HG03025 (cell line): ENCODE data around the gene SYMPK.
"Not testable (repeated sequence)": the region's sequence is repeated elsewhere in the genome, so short reads cannot be mapped to it uniquely, and the experiment has no call there.

Experiments
- ATAC-seq: cut with Tn5 transposase; IDR thresholded peaks from one replicate; pipeline ENCODE4 v1.9.1; 2021; ENCODE audit warnings: mild to moderate bottlenecking, moderate library complexity; ENCODE audit not compliant: unreplicated experiment, low FRiP score

SYMPK gene

DNA sequence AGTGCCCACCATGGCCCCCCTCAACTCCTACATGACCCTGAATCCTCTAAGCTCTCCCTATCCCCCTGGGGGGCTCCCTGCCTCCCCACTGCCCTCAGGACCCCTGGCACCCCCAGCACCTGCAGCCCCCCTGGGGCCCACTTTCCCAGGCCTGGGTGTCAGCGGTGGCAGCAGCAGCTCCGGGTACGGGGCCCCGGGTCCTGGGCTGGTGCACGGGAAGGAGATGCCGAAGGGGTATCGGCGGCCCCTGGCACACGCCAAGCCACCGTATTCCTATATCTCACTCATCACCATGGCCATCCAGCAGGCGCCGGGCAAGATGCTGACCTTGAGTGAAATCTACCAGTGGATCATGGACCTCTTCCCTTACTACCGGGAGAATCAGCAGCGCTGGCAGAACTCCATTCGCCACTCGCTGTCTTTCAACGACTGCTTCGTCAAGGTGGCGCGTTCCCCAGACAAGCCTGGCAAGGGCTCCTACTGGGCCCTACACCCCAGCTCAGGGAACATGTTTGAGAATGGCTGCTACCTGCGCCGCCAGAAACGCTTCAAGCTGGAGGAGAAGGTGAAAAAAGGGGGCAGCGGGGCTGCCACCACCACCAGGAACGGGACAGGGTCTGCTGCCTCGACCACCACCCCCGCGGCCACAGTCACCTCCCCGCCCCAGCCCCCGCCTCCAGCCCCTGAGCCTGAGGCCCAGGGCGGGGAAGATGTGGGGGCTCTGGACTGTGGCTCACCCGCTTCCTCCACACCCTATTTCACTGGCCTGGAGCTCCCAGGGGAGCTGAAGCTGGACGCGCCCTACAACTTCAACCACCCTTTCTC lies 9.4 kb upstream of the SYMPK start:
- no peak for ATAC-seq

DNA sequence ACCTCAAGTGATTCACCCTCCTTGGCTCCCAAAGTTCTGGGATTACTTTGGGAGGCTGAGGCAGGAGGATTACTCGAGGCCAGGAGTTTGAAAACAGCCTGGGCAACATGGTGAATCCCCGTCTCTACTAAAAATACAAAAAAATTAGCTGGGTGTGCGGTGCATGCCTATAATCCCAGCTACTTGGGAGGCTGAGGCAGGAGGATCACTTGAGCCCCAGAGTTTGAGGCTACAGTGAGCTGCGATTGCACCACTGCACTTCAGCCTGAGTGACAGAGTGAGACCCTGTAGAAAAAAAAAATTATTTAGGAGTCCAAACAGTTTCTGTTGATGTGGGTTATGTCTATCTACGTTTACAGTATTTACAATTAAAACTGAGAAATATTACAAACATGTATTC lies 7.9 kb upstream of the SYMPK start:
- ATAC-seq = no peak

DNA sequence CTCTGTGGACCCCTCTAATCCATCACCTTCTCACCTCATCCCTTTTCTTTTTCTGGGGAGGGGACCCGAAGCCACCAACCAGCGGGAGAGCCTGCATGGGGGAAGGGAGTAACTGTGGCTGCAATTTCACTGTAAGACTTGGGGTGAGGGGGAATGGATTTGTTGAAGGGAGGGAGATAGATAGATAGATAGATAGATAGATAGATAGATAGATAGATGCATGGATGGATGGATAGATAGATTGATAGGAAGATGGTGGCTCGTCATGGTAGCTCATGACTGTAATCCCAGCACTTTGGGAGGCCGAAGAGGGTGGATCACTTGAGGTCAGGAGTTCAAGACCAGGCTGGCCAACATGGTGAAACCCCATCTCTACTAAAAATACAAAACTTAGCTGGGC lies 4.3 kb upstream of the SYMPK start:
- not testable (repeated sequence) for ATAC-seq

DNA sequence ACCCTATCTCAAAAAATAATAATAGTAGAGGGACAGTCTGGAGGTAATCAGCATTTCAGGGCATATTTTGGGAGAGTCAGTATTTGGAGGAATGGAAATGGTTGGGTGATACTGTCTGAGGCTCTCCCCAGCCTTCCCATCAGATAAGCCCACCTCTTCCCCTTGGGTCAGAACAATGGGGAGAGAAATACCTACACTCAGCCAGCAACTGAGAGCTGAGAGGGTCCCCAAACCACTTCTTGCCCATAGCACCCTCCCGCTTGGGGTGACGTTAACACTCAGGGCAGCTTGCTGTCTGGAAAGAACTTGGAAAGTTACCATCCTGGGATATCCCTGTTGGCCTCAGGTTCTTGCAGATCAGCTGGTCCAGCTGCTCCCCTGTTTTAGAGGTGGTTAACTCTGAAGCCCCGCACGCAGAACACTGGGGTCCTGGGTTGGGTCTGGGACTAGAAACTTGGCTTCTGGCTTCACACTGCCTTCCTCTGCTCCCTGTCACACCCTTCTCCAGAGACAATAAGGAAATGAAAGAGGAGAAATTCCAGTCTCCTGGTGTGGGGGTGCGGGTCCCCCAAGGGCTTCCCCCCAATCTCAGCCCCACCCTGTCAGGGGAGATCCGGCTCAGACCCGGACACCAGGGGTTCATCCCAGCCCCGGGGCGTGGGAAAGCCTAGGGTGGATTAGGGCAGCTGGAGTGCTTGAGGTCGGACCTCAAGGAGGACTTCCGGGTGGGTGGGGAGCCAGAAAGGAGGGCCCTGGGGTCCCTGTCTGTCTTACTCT lies 3.6 kb upstream of the SYMPK start:
- no peak for ATAC-seq

DNA sequence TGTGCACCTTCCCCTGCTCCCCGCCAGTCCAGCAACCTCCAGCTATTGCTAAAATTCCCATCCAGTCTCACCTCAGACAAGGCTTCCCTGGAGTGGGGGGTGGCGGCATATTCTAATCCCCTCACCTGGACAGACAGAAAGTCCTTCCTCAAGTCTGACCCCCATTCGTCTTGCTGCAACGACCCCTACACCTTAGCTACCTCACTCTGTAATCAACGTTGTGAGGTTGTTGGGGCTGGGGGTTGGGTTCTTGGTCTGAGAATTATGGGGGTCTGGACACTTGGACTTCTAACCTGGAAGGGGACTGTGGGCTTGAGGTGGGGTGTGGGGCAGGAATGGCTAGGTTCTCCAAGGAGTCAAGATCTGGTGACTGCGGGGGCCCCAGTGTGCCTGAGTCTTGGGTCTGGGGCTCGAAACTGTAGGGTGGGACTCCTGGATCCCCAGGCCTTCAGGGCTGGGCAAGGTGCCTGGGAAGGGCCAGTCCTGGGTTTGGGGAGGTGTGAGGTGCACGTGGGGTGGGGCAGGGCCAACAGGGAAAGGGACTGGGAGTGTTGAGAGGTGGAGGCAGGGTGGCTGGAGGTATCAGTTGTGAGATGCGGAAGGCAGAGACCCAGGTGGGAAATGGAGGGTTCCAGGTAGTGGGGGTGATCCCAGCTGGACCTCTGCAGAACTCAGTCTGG lies 2.5 kb upstream of the SYMPK start:
- ATAC-seq = no peak

DNA sequence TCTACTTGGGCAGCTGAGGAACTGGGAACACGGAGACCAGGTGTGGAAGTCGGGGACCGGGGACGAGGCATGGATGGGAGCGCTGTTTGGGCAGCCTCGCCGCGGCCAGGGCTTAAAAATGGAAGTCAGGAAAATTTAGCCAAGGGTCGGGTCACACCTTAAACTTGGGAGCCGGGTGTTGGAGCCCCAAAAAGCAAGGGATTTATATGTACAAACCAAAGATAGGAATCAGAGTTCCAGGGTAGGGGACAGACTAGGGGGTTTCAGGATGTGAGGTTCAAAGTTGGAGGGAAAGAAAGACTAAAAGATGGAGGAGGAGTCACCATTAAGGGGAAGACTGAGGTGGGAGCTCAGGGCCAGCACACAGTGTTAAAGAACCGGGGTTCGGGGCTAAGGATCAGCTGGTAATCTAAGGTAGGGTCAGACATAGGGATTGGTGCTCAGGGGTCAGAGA lies 1.7 kb upstream of the SYMPK start:
- ATAC-seq = no peak

DNA sequence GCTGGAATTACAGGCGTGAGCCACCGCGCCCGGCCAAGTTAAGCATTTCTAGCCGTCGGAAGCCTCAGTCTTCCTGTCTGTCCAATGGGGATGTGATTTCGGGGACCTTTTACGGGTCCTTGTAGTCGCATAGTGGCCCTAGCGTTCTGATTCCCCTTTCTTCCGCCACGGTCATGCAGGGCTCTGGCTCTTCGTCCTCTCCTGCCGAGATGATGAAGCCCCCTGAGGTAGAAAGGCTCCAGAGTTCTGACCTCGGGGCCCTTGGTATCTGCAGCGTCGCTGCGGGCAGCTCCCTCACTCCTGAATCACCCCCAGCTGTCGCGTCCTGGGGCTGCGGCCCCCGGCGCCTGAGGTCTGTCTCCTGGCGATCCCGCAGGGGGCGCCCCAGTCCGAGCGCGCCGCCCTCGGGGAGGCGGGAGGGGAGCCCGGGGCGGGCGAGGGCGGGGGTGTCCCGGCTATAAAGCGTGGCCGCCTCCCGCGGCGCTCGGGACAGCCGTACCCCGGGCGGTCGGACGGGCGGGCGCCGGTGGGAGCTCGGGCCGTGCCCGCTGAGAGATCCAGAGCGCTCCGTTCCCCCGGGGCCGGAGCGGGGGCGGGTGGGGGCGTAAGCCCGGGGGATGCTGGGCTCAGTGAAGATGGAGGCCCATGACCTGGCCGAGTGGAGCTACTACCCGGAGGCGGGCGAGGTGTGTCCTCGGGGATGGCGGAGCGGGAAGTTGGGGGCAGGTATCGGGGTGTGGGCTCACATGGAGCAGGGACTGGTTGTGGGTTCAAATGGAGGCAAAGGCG lies 1.1 kb upstream of the SYMPK start, which contains the start of gene FOXA3:
Gene FOXA3, plus strand, starts transcription at position 487 of the 789 bp plus-strand sequence. Its CDS starts 131 bp downstream, at position 618.
- no peak for ATAC-seq

DNA sequence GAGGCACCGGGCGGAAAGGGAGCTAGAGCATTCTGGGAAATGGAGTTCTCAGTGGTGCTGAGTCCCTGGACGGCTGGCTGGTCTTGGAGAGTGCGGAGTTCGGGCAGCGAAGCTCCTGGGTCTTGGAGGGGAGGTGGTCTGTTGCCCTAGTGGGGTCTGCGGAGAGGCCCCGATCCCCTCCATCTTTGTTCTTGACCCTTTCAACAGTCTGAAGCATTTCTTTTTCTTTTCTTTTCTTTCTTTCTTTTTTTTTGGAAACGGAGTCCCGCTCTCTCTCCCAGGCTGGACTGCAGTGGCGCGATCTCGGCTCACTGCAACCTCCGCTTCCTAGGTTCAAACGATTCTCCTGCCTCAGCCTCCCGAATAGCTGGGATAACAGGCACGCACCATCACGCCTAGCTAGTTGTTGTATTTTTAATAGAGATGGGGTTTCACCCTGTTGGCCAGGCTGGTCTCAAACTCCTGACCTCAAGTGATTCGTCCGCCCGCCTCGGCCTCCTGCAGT lies 440 bp upstream of the SYMPK start:
- no peak for ATAC-seq

DNA sequence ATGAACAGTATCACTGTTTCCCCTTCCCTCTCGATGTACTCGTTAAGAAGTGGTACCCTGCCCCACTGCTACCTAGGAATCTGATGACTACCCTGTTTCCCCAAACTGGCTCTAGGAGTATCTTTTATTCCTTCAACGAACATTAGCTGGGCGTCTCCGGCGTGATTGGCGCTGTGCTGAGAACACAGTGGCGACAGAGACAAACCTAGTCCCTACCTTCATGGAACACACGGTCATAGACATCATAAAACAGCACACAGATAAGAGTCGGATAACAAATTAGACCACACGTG lies 730 bp downstream of the SYMPK start:
- ATAC-seq = no peak

DNA sequence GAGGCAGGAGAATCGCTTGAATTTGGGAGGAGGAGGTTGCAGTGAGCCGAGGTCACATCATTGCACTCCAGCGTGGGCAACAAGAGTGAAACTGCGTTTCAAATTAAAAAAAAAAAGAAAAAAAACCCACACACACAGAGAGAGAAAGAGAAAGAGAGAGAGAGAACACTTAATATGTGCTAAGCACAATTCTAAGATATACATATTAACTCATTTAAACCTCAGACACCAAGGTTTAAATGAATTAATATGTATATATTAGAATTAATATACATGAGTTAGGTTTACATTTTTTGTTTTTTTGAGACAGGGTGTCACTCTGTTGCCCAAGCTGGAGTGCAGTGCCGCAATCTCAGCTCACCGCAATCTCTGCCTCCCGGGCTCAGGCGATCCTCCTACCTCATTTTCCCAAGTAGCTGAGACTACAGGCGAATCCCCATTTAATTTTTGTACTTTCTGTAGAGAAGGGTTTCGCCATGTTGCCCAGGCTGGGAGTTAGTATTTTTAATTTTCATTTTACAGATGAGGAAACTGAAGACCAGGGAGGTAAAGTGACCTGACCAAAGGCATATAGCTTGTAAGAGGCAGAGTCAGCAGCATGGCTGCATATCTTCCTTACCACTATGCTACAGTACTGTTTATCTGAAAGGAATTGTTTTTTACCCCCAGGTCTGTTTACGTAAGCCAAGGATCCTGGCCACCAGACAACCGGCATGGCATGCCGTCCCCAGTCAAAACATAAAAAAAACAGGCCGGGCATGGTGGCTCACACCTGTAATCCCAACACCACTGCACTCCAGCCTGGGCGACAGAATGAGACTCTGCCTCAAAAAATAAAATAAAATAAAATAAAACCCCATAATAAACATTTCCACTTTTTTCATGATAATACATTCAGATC lies 2.3 kb downstream of the SYMPK start:
- ATAC-seq = no peak

DNA sequence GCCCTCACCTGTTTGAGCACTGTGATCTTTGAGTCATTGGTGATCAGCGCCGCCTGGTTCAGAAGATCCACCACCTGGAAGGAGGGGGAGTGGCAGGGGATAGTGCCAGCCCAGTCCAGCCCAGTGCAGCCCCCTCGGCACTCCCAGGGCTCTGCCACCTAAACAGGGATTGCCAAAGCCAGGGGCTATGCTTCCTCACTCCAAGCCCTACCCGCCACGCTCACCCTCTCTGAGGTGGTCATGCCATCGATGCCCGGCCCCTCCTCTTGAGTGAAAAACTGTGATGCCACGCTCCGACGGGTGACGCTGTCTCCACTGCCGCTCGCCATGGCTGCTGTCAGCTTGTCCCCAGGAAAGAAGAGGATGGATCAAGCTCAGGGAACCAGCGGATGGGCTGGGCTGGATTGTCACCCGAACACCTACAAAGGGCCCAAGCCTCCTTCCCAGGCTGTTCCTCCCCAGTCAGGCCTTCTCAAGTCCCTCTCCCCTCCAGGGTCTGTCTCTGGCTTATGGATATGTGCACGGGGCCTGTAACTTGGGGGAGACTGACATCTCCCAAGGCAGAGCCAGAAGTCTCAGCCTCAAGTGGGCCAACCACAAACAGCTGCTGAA lies 8.7 kb downstream of the SYMPK start:
- ATAC-seq = no peak

DNA sequence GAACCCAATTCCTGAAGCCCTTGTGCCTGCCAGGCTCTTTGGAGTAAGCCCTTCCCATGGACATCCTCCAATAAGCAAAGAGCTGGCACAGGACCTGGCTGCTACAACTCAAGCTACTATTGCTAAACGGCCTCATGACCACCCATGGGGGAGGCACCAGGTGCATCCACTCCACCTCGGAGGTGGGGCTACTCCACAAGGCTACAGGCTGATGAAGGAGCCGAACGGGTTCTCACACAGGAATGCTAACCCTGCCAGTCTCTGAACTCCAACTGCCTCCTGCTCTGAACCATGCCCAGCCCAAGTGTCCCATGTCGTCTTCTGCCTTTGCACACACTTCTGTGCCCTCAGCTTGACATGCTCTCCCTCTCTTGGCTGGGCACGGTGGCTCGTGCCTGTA lies 10.0 kb downstream of the SYMPK start:
- no peak for ATAC-seq

DNA sequence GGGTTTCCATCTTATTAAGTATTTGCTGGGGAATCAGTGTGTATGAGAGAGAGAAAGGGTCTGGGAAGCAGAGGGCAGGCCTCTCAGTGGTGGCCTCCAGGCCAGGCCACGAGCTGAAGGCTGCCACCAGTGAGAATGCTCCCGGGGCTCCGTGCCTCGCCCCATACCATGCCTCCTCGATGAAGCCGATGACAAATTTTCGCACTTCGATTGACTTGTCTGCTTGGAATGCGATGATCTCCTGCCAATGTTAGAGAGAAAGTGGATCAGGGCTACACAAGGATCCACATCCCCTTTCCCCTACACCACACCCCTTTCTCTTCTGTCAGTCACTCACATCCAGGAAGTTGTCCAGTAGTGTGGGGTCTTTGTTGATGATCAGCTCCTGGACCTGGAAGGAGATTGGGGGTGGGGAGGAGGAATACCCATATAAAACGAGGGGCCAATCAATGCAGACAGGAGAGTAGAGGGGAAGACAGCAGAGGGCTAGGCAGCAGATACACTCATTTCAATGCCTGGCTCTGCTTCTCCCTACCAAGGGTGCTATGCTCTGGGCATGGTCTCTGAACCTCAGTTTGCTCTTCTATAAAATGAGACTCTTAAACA lies 10.7 kb downstream of the SYMPK start:
- ATAC-seq = no peak

DNA sequence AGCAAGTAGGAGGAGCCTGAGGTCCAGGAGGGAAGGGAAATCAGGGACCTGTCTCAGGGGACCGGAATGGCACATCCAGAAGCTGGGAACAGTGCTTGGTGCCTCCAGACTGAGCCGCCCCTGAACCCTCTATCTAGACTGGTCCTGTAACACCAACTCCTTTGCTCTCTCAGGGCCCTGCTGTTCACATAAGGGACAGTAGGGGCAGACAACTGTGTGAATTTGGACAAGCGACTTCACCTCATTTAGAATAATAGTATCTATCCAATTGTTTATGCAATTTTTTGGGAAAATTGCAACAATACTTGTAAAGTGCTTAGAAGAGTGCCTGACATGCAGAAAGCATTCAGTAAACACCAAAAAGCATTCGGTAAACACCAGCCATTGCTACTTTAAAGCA lies 14.0 kb downstream of the SYMPK start:
- no peak for ATAC-seq

DNA sequence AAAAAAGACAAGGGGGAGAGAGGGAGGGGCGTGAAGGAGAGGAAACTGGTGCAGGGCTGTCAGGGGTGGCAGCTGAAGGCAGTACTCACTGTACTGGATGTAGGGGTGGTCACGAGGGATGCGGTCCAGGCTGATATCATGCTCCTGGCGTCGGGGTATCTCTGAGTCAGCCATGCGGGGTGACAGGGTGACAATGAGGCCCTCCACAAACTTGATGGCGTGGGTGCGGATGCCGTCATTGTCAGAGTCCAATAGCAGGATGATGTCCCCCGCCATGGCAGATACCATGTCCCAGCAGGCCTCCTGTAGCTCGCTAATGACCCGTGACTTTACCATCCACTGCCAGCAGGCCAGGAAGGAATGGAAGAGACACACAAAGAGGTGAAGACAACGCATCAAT lies 15.3 kb downstream of the SYMPK start:
- no peak for ATAC-seq

DNA sequence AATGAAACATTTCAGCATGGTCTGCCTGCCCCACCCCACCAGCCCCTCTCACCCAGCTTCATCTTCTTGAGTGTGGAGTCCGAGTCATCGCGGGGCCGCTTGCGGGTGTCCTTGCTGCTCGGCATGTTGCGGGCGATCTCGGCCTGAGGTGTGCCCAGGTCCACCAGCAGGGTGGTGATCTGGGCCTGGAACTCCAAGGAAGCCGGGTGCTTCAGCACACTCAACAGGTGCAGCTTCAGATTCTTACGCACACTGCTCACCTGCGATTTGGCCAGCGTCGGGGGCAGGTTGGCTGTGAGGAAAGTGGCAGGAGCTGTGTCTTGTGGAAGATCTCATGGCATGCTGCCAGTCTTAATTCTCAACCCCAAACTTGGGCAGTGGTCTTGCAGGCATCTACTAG lies 20.7 kb downstream of the SYMPK start:
- no peak for ATAC-seq

DNA sequence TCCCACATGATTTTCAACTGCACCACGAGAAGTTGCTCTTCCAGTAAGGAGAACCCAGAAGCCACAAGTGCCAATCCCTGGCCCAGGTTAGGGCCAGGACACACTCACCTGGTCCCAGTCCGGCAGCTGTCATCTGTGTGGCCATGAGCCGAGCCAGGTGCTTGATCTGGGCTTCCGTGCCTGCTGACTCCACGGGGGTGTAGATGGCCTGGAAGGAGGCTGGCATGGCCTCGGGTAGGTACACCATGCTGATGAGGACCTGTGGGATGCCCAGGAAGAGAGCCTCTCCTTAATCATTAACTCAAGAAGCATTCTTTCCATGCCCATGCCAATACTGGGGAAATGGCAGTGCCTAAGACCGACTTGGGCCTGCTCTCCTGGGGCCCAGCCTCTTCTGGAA lies 28.0 kb downstream of the SYMPK start:
- no peak for ATAC-seq

DNA sequence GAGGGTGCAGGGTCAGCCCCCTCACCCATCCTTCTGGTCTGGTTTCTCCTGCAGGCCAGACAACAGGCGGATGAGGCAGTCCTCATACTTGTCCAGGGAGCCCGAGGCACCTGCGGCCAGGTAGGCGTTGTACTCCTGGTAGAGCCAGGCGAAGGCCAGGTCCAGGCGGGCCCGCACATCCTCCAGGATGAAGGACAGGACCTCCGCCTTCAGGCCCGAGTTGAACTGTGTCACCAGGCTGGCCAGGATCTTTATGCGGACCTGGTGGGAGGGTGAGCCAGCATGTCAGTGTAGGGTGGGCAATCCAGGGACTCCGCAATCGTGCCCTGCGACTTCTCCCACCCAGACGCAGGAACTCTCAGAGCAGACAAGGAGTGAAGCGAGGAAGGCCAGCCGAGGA lies 34.0 kb downstream of the SYMPK start:
- no peak for ATAC-seq

DNA sequence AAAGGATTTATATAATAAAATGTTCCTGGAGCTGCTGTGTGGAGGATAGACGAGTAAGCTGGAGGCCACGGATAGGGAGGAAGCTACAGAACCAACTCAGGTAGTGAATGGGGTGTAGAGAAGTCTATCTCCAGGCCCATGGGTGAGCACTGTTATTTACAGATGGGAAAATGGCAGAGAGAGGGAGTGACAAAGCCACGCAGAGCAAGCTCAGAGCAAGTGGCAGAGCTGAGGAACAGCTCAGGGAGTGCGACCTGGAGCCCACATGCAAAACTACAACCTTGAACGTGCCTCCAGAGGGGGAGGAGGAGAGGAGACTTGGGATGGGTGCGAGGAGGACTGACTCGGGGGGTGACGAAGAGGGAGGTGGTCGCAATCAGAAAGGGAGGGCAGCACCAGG lies 34.4 kb downstream of the SYMPK start:
- no peak for ATAC-seq
